CD4-positive, alpha-beta T cell treated with Interleukin-17A for 4 hours (primary cell): Measurements from ENCODE around the gene LILRB4.
"Not testable (repeated sequence)": the region's sequence is repeated elsewhere in the genome, so short reads cannot be mapped to it uniquely, and the experiment has no call there.

Source experiments
- DNase-seq: peaks from one replicate; pipeline ENCODE4 v3.0.0-alpha.2; 2020; ENCODE audit warnings: mixed read lengths

The LILRB4 gene

DNA sequence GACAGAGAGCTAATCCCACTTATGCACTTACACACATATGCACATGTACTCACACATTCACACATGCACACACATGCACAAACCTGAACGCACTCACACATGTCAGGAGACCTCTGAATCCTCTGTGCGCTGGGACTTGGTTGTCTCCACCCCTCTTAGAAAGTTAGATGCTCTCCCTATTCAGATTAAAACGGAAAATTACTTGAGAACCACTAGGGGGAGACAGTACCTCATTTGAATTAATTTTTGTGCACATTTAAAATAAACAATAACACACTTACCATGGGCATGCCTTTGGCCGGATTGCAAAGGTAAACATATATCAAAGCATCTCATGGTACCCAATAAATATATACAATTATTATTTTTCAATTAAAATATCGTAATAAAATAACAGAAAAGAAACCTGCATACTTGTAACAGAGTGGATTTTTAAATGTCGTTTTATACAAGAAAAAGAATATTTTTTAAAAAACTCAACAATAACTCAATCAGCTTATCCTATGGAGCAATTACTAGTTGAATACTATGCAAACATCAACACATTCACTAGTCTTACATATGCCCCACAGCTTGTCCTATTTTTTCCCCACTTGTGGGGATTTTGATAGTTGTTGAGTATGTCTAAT, 9.5 kb upstream of the LILRB4 start:
- no peak for DNase-seq

DNA sequence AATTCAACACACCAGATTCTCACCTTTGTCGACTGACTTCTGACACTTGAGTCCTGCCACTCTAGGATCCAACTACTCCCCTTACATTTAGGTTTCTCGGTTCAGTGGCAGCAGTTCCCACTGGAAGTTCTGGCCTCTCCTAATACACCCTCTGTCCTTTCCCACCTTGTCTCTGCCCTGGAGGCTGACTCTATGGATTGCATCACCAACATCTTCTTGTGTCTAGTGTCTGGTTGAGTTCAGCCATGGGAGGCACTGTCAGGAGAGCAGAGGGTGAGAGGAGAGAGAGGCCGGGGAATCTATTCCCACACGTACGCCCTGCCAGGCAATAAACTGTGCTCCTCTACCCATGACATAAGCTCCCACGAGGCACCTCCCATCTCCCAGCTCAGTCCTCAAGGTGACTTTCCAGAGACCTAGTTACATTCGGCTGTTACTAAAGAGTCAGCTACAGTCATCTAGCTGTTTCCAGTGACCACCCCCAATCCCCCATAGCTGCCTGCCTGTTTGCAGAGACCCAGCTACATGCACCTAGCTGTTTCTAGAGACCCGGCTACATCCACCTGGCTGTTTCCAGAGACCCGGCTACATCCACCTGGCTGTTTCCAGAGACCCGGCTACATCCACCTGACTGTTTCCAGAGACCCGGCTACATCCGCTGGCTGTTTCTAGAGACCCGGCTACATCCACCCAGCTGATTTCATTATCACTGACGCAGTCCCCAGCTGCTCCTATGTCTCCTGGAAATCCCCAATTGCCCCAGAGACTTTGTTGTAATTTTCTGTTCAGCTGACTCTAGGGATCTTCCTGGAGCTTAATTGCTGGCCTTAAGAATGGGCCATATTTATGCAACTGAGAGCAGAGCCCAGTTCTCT, 8.1 kb upstream of the LILRB4 start:
- no peak for DNase-seq

GRCh38 chr19:54659300-54659699, 3.5 kb upstream of the LILRB4 start:
- DNase-seq = no peak

DNA sequence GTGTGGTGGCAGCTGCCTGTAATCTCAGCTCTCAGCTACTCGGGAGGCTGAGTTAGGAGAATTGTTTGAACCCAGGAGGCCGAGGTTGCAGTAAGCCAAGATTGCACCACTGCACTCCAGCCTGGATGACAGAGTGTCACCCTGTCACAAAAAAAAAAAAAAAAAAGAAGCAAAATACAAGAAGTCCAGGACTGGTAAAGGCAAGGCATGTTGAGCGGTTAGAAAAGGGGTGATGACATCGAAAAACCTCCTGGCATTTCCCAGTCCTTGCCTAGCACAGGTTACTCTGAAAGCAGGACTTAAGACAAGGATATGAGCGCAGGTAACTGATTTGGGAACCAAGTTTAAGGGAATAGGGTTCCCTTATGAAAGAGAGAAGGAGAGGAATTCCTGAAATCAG, 2.5 kb upstream of the LILRB4 start:
- DNase-seq = no peak

GRCh38 chr19:54660964-54661363, 1.8 kb upstream of the LILRB4 start:
- no peak for DNase-seq

DNA sequence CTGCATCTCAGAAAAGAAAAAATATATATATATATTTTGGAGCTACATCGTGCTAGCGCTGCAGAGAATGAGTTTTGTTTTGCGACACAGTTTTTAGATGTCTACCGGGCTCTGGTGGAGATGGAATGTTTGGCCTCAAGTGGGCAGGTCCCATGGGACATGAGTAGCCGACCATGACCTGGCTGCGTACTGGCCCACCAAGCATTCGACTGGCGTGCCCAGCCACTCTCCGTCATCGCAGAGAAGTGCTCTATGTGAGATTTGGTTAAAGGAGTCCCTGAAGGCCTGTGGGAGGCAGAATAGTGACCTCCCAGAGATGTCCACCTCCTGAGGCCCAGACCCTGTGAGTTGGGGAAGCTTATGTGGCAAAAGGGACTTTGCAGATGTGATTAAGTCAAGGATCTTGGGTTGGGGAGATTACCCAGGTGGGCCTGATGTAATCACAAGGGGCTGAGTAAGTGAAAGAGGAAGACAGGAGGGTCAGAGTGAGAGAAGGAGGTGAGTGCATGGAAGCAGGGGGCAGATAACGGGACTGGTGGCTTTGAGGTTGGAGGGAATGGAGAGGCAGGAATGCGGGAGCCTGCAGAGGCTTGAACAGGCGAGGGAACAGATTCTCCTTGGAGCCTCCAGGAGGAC, 821 bp upstream of the LILRB4 start:
- no peak for DNase-seq

- no peak for DNase-seq
Observed at GRCh38 chr19:54665530-54665929, 2.7 kb downstream of the LILRB4 start.

- DNase-seq = no peak
Observed at GRCh38 chr19:54667217-54667616, 4.4 kb downstream of the LILRB4 start.

GRCh38 chr19:54668353-54668752, 5.6 kb downstream of the LILRB4 start:
- DNase-seq = no peak

- no peak for DNase-seq
Observed at GRCh38 chr19:54670576-54671357, 8.0 kb downstream of the LILRB4 start.

GRCh38 chr19:54673222-54673621, 10.4 kb downstream of the LILRB4 start:
- DNase-seq = no peak

- no peak for DNase-seq
Observed at GRCh38 chr19:54674021-54674617, 11.3 kb downstream of the LILRB4 start.

- DNase-seq = not testable (repeated sequence)
Observed at GRCh38 chr19:54676210-54676834, 13.5 kb downstream of the LILRB4 start.

DNA sequence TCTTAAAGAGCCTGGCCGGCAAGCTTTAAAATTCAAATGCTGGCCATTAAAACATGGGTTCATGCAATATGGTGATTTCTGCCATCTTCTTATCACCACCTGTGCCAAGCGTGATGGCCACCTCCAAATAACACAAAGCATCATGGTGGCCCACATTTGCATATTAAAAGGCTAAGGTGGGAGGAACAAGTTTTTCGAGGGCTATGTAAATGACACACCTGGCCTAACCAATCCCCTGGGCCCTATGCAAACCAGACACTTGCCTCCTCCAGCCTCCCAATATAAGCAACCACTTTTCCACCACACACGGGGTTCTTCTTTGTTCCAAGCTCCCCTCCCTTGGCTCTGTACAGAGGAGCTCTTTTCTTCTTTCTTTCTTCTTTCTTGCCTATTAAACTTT, 14.4 kb downstream of the LILRB4 start:
- no peak for DNase-seq

DNA sequence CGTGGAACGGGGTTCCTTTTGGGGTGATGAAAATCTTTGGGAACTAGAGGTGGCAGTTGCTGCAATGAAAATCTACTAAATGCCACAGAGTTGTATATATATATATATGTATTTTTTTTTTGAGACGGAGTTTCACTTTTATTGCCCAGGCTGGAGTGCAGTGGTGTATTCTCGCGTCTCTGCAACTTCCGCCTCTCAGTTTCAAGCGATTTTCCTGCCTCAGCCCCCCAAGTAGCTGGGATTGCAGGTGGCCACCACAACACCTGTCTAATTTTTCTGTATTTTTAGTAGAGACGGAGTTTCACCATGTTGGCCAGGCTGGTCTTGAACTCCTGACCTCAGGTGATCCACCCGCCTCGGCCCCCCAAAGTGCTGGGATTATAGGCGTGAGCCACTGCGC, 18.8 kb downstream of the LILRB4 start:
- DNase-seq = not testable (repeated sequence)

GRCh38 chr19:54682306-54682856, 19.6 kb downstream of the LILRB4 start:
- no peak for DNase-seq

DNA sequence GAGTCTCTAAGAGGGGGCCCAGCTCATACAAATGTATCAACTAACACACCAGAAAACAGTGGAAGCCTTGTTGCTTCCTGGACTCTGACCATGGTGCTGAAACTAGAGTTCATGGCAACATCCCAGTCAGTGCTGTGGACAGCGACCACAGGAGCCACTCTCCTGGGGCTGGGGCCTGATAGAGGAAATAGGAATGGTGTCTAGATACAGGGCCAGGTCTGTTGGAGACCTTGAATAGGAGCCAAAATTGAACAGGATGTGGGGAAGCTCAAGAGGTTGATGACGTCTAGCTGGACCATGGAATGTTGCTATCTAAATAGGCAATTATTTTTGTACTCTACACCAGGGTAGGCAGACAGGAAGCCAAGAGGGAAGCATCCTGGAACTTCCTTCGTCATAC, 21.7 kb downstream of the LILRB4 start:
- no peak for DNase-seq

- DNase-seq = no peak
Observed at GRCh38 chr19:54691582-54692297, 29.0 kb downstream of the LILRB4 start.

GRCh38 chr19:54692298-54692615, 29.5 kb downstream of the LILRB4 start:
- DNase-seq = no peak

DNA sequence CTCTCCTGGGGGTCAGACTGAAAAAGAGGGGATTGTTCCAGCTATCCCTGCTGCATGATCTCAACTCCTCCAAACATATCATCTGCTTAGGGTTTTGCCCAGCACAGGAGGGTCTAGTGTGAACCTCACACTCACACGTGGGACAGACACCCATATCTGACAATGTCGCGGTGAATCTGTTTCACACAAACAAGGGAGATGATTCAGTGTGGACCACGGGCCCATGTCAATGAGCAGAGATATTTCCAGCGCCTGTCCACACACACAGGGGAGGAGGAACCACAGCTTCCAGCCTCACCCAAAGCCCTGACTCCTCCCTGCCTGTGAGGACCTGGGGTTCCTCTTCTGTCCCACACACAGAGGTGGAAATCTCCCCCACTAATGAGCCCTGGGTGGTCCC, 31.9 kb downstream of the LILRB4 start:
- DNase-seq = no peak

GRCh38 chr19:54696117-54696548, 33.3 kb downstream of the LILRB4 start:
- no peak for DNase-seq
